Measurements from ENCODE around the gene SIGLEC9.

SIGLEC9 gene

GRCh38 chr19:51099047-51099382, 25.7 kb upstream of the SIGLEC9 start:
- Histone ChIP-seq H3K36me3 (ENCODE audit: control insufficient read depth, insufficient read depth, low read length) (peaks cover 9% of the 10 kb centered on the region), H3K9ac (ENCODE audit: low read length) (no peak overlapping the region), H3K27me3 (ENCODE audit: control insufficient read depth, insufficient read depth, low read length) (no peaks in the 10 kb centered on the region), H3K4me3 (ENCODE audit: low read length) (peak overlapping the region; percentile 39), H3K4me1 (ENCODE audit: control insufficient read depth, insufficient read depth, low read length) (no peaks in the 10 kb centered on the region), H3K27ac (ENCODE audit: low read depth, low read length) (no peak overlapping the region)

GRCh38 chr19:51100601-51101000, 24.1 kb upstream of the SIGLEC9 start:
- H3K36me3 ChIP-seq (ENCODE audit: control insufficient read depth, insufficient read depth, low read length) = peaks cover 9% of the 10 kb centered on the region
- H3K4me3 ChIP-seq (ENCODE audit: low read length) = no peak overlapping the region
- H3K27ac ChIP-seq (ENCODE audit: low read depth, low read length) = no peak overlapping the region
- H3K27me3 ChIP-seq (ENCODE audit: control insufficient read depth, insufficient read depth, low read length) = no peaks in the 10 kb centered on the region
- H3K4me1 ChIP-seq (ENCODE audit: control insufficient read depth, insufficient read depth, low read length) = no peaks in the 10 kb centered on the region
- no peak overlapping the region for H3K9ac ChIP-seq (ENCODE audit: low read length)

- Histone ChIP-seq H3K4me1 (ENCODE audit: control insufficient read depth, insufficient read depth, low read length) (no peaks in the 10 kb centered on the region), H3K27ac (ENCODE audit: low read depth, low read length) (no peak overlapping the region), H3K9ac (ENCODE audit: low read length) (no peak overlapping the region), H3K36me3 (ENCODE audit: control insufficient read depth, insufficient read depth, low read length) (peaks cover 9% of the 10 kb centered on the region), H3K27me3 (ENCODE audit: control insufficient read depth, insufficient read depth, low read length) (no peaks in the 10 kb centered on the region), H3K4me3 (ENCODE audit: low read length) (no peak overlapping the region)
Observed at GRCh38 chr19:51101171-51101865, 23.4 kb upstream of the SIGLEC9 start.

GRCh38 chr19:51102991-51103390, 21.7 kb upstream of the SIGLEC9 start:
- H3K9ac ChIP-seq (ENCODE audit: low read length) = no peak overlapping the region
- peaks cover 9% of the 10 kb centered on the region for H3K36me3 ChIP-seq (ENCODE audit: control insufficient read depth, insufficient read depth, low read length)
- peaks cover 6% of the 10 kb centered on the region for H3K4me1 ChIP-seq (ENCODE audit: control insufficient read depth, insufficient read depth, low read length)
- no peak overlapping the region for H3K4me3 ChIP-seq (ENCODE audit: low read length)
- H3K27ac ChIP-seq (ENCODE audit: low read depth, low read length) = no peak overlapping the region
- H3K27me3 ChIP-seq (ENCODE audit: control insufficient read depth, insufficient read depth, low read length) = no peaks in the 10 kb centered on the region

GRCh38 chr19:51103926-51104341, 20.8 kb upstream of the SIGLEC9 start:
- Histone ChIP-seq H3K27me3 (ENCODE audit: control insufficient read depth, insufficient read depth, low read length) (no peaks in the 10 kb centered on the region), H3K4me3 (ENCODE audit: low read length) (no peak overlapping the region), H3K9ac (ENCODE audit: low read length) (no peak overlapping the region), H3K27ac (ENCODE audit: low read depth, low read length) (no peak overlapping the region), H3K4me1 (ENCODE audit: control insufficient read depth, insufficient read depth, low read length) (peaks cover 6% of the 10 kb centered on the region), H3K36me3 (ENCODE audit: control insufficient read depth, insufficient read depth, low read length) (peaks cover 9% of the 10 kb centered on the region)

GRCh38 chr19:51107406-51108065, 17.2 kb upstream of the SIGLEC9 start:
- Histone ChIP-seq H3K27ac (ENCODE audit: low read depth, low read length) (no peak overlapping the region), H3K9ac (ENCODE audit: low read length) (peak overlapping the region; percentile 60), H3K4me3 (ENCODE audit: low read length) (peak overlapping the region; percentile 94), H3K27me3 (ENCODE audit: control insufficient read depth, insufficient read depth, low read length) (no peaks in the 10 kb centered on the region), H3K36me3 (ENCODE audit: control insufficient read depth, insufficient read depth, low read length) (peaks cover 6% of the 10 kb centered on the region), H3K4me1 (ENCODE audit: control insufficient read depth, insufficient read depth, low read length) (peaks cover 6% of the 10 kb centered on the region)

GRCh38 chr19:51108066-51108804, 16.5 kb upstream of the SIGLEC9 start, which contains the start of gene CTU1:
Gene CTU1 (minus strand): TSS chr19:51108409. CDS start chr19:51104569, 3,840 bp downstream.
- Histone ChIP-seq H3K36me3 (ENCODE audit: control insufficient read depth, insufficient read depth, low read length) (peaks cover 4% of the 10 kb centered on the region), H3K4me3 (ENCODE audit: low read length) (peak within 1 kb of the TSS; percentile 94), H3K4me1 (ENCODE audit: control insufficient read depth, insufficient read depth, low read length) (peaks cover 6% of the 10 kb centered on the region), H3K27me3 (ENCODE audit: control insufficient read depth, insufficient read depth, low read length) (no peaks in the 10 kb centered on the region), H3K27ac (ENCODE audit: low read depth, low read length) (peak within 1 kb of the TSS; percentile 66), H3K9ac (ENCODE audit: low read length) (peak within 1 kb of the TSS; percentile 60)

GRCh38 chr19:51108805-51109146, 15.9 kb upstream of the SIGLEC9 start:
- peak overlapping the region; percentile 84 for H3K4me3 ChIP-seq (ENCODE audit: low read length)
- peaks cover 6% of the 10 kb centered on the region for H3K4me1 ChIP-seq (ENCODE audit: control insufficient read depth, insufficient read depth, low read length)
- peak overlapping the region; percentile 66 for H3K27ac ChIP-seq (ENCODE audit: low read depth, low read length)
- H3K9ac ChIP-seq (ENCODE audit: low read length) = no peak overlapping the region
- peaks cover 1% of the 10 kb centered on the region for H3K36me3 ChIP-seq (ENCODE audit: control insufficient read depth, insufficient read depth, low read length)
- H3K27me3 ChIP-seq (ENCODE audit: control insufficient read depth, insufficient read depth, low read length) = no peaks in the 10 kb centered on the region

GRCh38 chr19:51110666-51110971, 14.1 kb upstream of the SIGLEC9 start:
- peaks cover 6% of the 10 kb centered on the region for H3K4me1 ChIP-seq (ENCODE audit: control insufficient read depth, insufficient read depth, low read length)
- H3K27me3 ChIP-seq (ENCODE audit: control insufficient read depth, insufficient read depth, low read length) = no peaks in the 10 kb centered on the region
- no peaks in the 10 kb centered on the region for H3K36me3 ChIP-seq (ENCODE audit: control insufficient read depth, insufficient read depth, low read length)
- no peak overlapping the region for H3K27ac ChIP-seq (ENCODE audit: low read depth, low read length)
- no peak overlapping the region for H3K9ac ChIP-seq (ENCODE audit: low read length)
- H3K4me3 ChIP-seq (ENCODE audit: low read length) = no peak overlapping the region

GRCh38 chr19:51111606-51112005, 13.1 kb upstream of the SIGLEC9 start:
- H3K9ac ChIP-seq (ENCODE audit: low read length) = no peak overlapping the region
- H3K4me1 ChIP-seq (ENCODE audit: control insufficient read depth, insufficient read depth, low read length) = peaks cover 6% of the 10 kb centered on the region
- H3K4me3 ChIP-seq (ENCODE audit: low read length) = no peak overlapping the region
- no peak overlapping the region for H3K27ac ChIP-seq (ENCODE audit: low read depth, low read length)
- H3K36me3 ChIP-seq (ENCODE audit: control insufficient read depth, insufficient read depth, low read length) = no peaks in the 10 kb centered on the region
- no peaks in the 10 kb centered on the region for H3K27me3 ChIP-seq (ENCODE audit: control insufficient read depth, insufficient read depth, low read length)

- Histone ChIP-seq H3K9ac (ENCODE audit: low read length) (no peak overlapping the region), H3K4me1 (ENCODE audit: control insufficient read depth, insufficient read depth, low read length) (no peaks in the 10 kb centered on the region), H3K27ac (ENCODE audit: low read depth, low read length) (no peak overlapping the region)
Observed at GRCh38 chr19:51114087-51114729, 10.5 kb upstream of the SIGLEC9 start.

GRCh38 chr19:51116736-51117286, 7.9 kb upstream of the SIGLEC9 start:
- Histone ChIP-seq H3K27ac (ENCODE audit: low read depth, low read length) (no peak overlapping the region), H3K27me3 (ENCODE audit: control insufficient read depth, insufficient read depth, low read length) (no peaks in the 10 kb centered on the region), H3K9ac (ENCODE audit: low read length) (no peak overlapping the region), H3K36me3 (ENCODE audit: control insufficient read depth, insufficient read depth, low read length) (no peaks in the 10 kb centered on the region), H3K4me3 (ENCODE audit: low read length) (no peak overlapping the region), H3K4me1 (ENCODE audit: control insufficient read depth, insufficient read depth, low read length) (no peaks in the 10 kb centered on the region)

More at GRCh38 chr19:51114087-51114729, 10.5 kb upstream of the SIGLEC9 start:
- Histone ChIP-seq H3K4me3 (ENCODE audit: low read length) (no peak overlapping the region), H3K36me3 (ENCODE audit: control insufficient read depth, insufficient read depth, low read length) (no peaks in the 10 kb centered on the region), H3K27me3 (ENCODE audit: control insufficient read depth, insufficient read depth, low read length) (no peaks in the 10 kb centered on the region)

Measured in rectal smooth muscle tissue (tissue), 1 donor.